A673 (cell line): Measurements from ENCODE around the gene CLMP. TPM values are rescaled to one million over a fixed set of nuclear protein-coding genes. Genes with fewer than 3 reads are reported as not detected.

Experiments
- BruUV-seq: library from RNA; stranded (reverse); fragments of 400-500 nt; replicated peaks from 2 replicates; lab custom pipeline; 2021; lab: Mats Ljungman, UMichigan
- CTCF ChIA-PET: fragments of 300-600 bp; sonication (Branson Sonifier 250); formaldehyde crosslinking; loops from one replicate; lab custom pipeline; 2022; ENCODE audit warnings: antibody characterized with exemption; lab: Charles Lee
- POLR2A ChIA-PET: fragments of 300-600 bp; sonication (Branson Sonifier 250); formaldehyde crosslinking; loops from one replicate; lab custom pipeline; 2022; ENCODE audit warnings: antibody characterized with exemption; ENCODE audit not compliant: low non-redundant PET; lab: Charles Lee
- DNase-seq: peaks from one replicate; pipeline ENCODE4 v3.0.0-alpha.2; 2015; ENCODE audit warnings: low spot score
- H3K27ac ChIP-seq: fragments of 200-600 bp; sonication (generic); 2 replicates; pipeline ENCODE4 v1.5.1; 2016; ENCODE audit warnings: mixed run types, low read depth, mild to moderate bottlenecking, mixed read lengths, antibody characterized with exemption, low read length; ENCODE audit not compliant: poor library complexity, severe bottlenecking
- H3K27me3 ChIP-seq: fragments of 200-600 bp; sonication (generic); replicated peaks from 2 replicates; pipeline ENCODE4 v1.6.1; 2017; ENCODE audit warnings: mixed run types, low read depth, mild to moderate bottlenecking, mixed read lengths, antibody characterized with exemption, low read length; ENCODE audit not compliant: insufficient read depth, poor library complexity
- H3K36me3 ChIP-seq: fragments of 200-600 bp; sonication (generic); 2 replicates; pipeline ENCODE4 v1.6.1; 2016; ENCODE audit warnings: mixed run types, mild to moderate bottlenecking, mixed read lengths, antibody characterized with exemption, low read length; ENCODE audit not compliant: insufficient read depth, poor library complexity, severe bottlenecking
- H3K4me1 ChIP-seq: fragments of 200-600 bp; sonication (generic); 2 replicates; pipeline ENCODE4 v1.6.1; 2017; ENCODE audit warnings: mixed run types, mild to moderate bottlenecking, mixed read lengths, antibody characterized with exemption, low read length; ENCODE audit not compliant: insufficient read depth, poor library complexity, severe bottlenecking
- H3K4me3 ChIP-seq: fragments of 200-600 bp; sonication (generic); 2 replicates; pipeline ENCODE4 v1.5.1; 2016; ENCODE audit warnings: low read depth, mixed run types, mild to moderate bottlenecking, mixed read lengths, low read length; ENCODE audit not compliant: poor library complexity, severe bottlenecking
- H3K9me3 ChIP-seq: fragments of 200-600 bp; sonication (generic); 2 replicates; pipeline ENCODE4 v1.6.1; 2016; ENCODE audit warnings: mixed run types, low read depth, mild to moderate bottlenecking, mixed read lengths, antibody characterized with exemption, low read length; ENCODE audit not compliant: poor library complexity, severe bottlenecking
- EZH2 ChIP-seq: fragments of 200-600 bp; sonication (generic); IDR thresholded peaks from 2 replicates; pipeline ENCODE4 v1.6.1; 2017; ENCODE audit warnings: borderline replicate concordance, low read depth, mild to moderate bottlenecking, mixed read lengths, antibody characterized with exemption, low read length; ENCODE audit not compliant: poor library complexity, severe bottlenecking
- intact Hi-C: fragments of 100-400 bp; cut with micrococcal nuclease; formaldehyde crosslinking; loops from one replicate; pipeline ENCODE4 v1.10.0; 2022; ENCODE audit not compliant: unreplicated experiment
- total RNA-seq: library from RNA; stranded (reverse); gene quantifications from 2 replicates; pipeline ENCODE4 v1.2.3, GENCODE V29; 2021
- TF ChIP-seq, protein P1 (sequence below): fragments of 300-800, 200-600 bp; sonication (generic); conservative IDR thresholded peaks from 2 replicates; pipeline ENCODE4 v1.5.1; 2017; ENCODE audit warnings: low read depth, mild to moderate bottlenecking, antibody characterized with exemption, low read length, moderate library complexity, mixed read lengths

The CLMP gene
- total RNA-seq, 1 experiment from 2014 or later, result 62.6 TPM

DNA sequence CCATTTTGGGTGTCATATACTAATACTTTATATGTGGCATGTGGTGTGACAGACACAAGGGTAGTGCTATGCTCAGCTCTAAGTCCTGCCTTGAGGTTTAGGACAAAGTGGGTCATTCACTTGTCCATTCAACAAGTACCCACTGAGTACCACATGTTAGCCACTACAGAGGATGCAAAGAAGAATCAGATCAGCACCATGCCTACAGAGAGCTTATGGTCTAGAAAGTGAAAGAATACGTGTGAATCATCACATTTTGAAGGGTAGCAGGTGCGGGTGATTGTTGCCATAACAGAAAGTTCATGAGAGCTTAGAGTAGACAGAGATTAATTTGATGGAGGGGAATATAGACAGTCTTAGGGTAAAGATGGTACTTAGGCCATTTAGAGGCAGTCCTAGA, 18.3 kb downstream of the CLMP start:
- Histone ChIP-seq H3K4me1 (peaks cover 54% of the 10 kb centered on the region), H3K27me3 (no peaks in the 10 kb centered on the region), H3K27ac (no peak overlapping the region), H3K9me3 (no peaks in the 10 kb centered on the region), H3K36me3 (no peaks in the 10 kb centered on the region), H3K4me3 (no peak overlapping the region)
- ChIA-PET POLR2A (no interaction called here), CTCF (no interaction called here)
- BruUV-seq, result no TSS peak
- TF ChIP-seq, protein P1, sequence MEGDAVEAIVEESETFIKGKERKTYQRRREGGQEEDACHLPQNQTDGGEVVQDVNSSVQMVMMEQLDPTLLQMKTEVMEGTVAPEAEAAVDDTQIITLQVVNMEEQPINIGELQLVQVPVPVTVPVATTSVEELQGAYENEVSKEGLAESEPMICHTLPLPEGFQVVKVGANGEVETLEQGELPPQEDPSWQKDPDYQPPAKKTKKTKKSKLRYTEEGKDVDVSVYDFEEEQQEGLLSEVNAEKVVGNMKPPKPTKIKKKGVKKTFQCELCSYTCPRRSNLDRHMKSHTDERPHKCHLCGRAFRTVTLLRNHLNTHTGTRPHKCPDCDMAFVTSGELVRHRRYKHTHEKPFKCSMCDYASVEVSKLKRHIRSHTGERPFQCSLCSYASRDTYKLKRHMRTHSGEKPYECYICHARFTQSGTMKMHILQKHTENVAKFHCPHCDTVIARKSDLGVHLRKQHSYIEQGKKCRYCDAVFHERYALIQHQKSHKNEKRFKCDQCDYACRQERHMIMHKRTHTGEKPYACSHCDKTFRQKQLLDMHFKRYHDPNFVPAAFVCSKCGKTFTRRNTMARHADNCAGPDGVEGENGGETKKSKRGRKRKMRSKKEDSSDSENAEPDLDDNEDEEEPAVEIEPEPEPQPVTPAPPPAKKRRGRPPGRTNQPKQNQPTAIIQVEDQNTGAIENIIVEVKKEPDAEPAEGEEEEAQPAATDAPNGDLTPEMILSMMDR, result no peak
- no peak for TF ChIP-seq EZH2
- intact Hi-C loops, result no loop called here
- no peak for DNase-seq

DNA sequence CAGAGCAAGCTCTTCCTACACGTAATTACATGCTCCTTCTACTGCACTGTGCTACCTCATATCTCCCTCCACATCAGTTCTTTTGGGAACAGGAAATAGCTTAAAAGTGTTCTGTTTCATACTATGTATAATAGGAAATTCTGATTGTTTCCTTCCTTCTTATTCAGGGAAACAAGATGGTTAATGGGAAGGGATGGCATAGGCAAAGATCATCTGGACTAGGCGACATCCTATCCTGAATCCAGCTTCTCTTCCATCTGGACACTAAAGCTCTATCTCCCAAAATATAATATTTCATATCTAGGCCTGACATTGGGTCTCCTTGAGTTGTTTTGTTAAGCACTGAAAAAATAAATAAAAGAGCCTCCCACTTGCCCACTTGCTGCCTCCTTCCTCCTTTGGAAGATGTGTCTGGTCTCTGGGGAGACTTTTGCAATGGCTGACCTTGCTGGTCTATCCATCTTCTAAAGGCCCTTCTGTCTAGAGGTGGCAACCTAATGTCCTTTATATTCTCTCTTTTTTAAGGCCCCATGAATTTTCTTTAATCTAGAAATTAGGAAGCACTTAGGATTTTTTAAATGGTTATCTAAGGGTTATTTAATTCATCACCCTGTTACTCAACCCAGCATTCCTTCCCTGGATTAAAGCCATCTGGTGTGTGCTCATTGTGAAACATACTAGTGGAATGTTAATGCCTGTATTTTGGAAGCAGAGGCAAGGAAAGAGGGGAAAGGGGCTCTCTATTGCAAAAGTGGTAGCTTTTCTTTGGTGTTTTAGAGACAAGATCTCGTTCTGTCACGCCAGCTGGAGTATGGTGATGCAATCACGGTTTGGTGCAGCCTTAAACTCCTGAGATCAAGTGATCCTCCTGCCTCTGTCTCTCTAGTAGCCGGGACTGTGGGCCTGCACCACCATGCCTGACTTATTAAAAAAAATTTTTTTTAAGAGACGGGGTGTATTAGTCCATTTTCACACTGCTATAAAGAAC, 20.6 kb downstream of the CLMP start:
- intact Hi-C loops, result no loop called here
- no peaks in the 10 kb centered on the region for H3K9me3 ChIP-seq
- ChIA-PET CTCF (interaction anchor here (0.5 kb wide), 1 partner anchor 36 kb away, joined by 3 read pairs; no protein-coding TSS in a partner anchor), POLR2A (interaction anchor here (0.6 to 1.0 kb wide), 2 partner anchors 37 to 68 kb away, joined by 3 read pairs; no protein-coding TSS in a partner anchor)
- TF ChIP-seq EZH2, result no peak
- TF ChIP-seq, protein P1, result no peak
- no peak overlapping the region for H3K4me3 ChIP-seq
- DNase-seq, result peak; percentile 97
- peaks cover 57% of the 10 kb centered on the region for H3K4me1 ChIP-seq
- no peaks in the 10 kb centered on the region for H3K27me3 ChIP-seq
- no TSS peak for BruUV-seq
- H3K36me3 ChIP-seq, result no peaks in the 10 kb centered on the region
- H3K27ac ChIP-seq, result peak overlapping the region; percentile 87

DNA sequence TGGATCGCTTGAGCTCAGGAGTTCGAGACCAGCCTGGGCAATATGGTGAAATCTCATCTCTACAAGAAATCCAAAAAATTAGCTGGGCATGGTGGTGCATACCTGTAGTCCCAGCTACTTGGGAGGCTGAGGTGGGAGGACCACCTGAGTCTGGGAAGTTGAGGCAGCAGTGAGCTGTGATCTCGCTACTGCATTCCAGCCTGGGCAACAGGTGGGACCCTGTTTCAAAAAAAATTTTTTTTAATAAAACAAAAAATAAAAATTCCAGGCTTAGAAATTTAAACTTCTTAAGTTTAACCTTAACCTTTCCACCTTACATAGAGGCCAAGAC, 21.2 kb downstream of the CLMP start:
- BruUV-seq, result no TSS peak
- no peak for TF ChIP-seq EZH2
- TF ChIP-seq, protein P1, result no peak
- H3K27me3 ChIP-seq, result no peaks in the 10 kb centered on the region
- H3K4me3 ChIP-seq, result no peak overlapping the region
- POLR2A ChIA-PET, result interaction anchor here (0.6 to 1.0 kb wide), 2 partner anchors 36 to 68 kb away, joined by 3 read pairs; no protein-coding TSS in a partner anchor
- H3K36me3 ChIP-seq, result no peaks in the 10 kb centered on the region
- CTCF ChIA-PET, result interaction anchor here (0.5 kb wide), 1 partner anchor 37 kb away, joined by 3 read pairs; no protein-coding TSS in a partner anchor
- H3K27ac ChIP-seq, result peak overlapping the region; percentile 87
- H3K9me3 ChIP-seq, result no peaks in the 10 kb centered on the region
- intact Hi-C loops, result no loop called here
- DNase-seq, result no peak
- peaks cover 61% of the 10 kb centered on the region for H3K4me1 ChIP-seq
